Left ventricle myocardium inferior (tissue), 1 donor: Measurements from ENCODE around the gene PIGR. TPM values are rescaled to one million over a fixed set of nuclear protein-coding genes. Genes with fewer than 3 reads are reported as not detected.

Experiments used
- DNase-seq: peaks from one replicate; pipeline ENCODE4 v3.0.0-alpha.2; 2020
- H3K27ac ChIP-seq: fragments of 200-600 bp; replicated peaks from 2 replicates; pipeline ENCODE4 v1.8.0; 2021
- H3K27me3 ChIP-seq: fragments of 200-600 bp; 2 replicates; pipeline ENCODE4 v1.8.0; 2021; ENCODE audit warnings: low read depth
- H3K36me3 ChIP-seq: fragments of 200-600 bp; 2 replicates; pipeline ENCODE4 v1.8.0; 2021
- H3K4me1 ChIP-seq: fragments of 200-600 bp; 2 replicates; pipeline ENCODE4 v1.8.0; 2021
- H3K4me3 ChIP-seq: fragments of 200-600 bp; 2 replicates; pipeline ENCODE4 v1.8.0; 2021; ENCODE audit warnings: mild to moderate bottlenecking, moderate library complexity
- H3K9me3 ChIP-seq: fragments of 200-600 bp; replicated peaks from 2 replicates; pipeline ENCODE4 v1.8.0; 2021
- intact Hi-C: fragments of 100-400 bp; cut with micrococcal nuclease; formaldehyde crosslinking; loops from one replicate; pipeline ENCODE4 v1.11.0; 2022
- total RNA-seq: library from RNA; stranded (reverse); fragmentation: NEBNext Ultra II Directional; extraction: Animal tissue kit (Norgen Biotek cat#: 25700); gene quantifications from one replicate; pipeline ENCODE4 v1.2.1, GENCODE V29; 2021
- TF ChIP-seq, protein P1 (sequence below): fragments of 200-600 bp; IDR thresholded peaks from 2 replicates; pipeline ENCODE4 v1.8.0; 2021; ENCODE audit warnings: antibody characterized with exemption, mild to moderate bottlenecking, borderline replicate concordance
- donor health status: DM: no; HTN: yes; CAD: no; lungs with severe emphysema.

Gene PIGR
- total RNA-seq, 1 donor from 2014 or later: 0.91 TPM

DNA sequence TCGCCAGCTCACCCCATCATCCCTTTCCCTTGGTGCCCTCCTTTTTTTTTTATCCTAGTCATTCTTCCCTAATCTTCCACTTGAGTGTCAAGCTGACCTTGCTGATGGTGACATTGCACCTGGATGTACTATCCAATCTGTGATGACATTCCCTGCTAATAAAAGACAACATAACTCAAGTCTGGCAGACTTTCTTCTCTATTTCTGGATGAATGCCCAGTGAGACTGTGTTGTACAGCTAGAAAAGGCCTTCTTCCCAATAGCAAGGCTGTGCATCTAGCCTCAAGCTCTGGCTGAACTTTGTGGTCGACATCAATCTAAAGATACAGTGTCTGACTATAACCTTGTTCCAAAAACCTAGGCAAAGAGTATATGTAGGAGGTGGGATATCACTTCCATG is 42.6 kb downstream of the PIGR start:
- H3K9me3 ChIP-seq: no peaks in the 10 kb centered on the region
- TF ChIP-seq, protein P1, sequence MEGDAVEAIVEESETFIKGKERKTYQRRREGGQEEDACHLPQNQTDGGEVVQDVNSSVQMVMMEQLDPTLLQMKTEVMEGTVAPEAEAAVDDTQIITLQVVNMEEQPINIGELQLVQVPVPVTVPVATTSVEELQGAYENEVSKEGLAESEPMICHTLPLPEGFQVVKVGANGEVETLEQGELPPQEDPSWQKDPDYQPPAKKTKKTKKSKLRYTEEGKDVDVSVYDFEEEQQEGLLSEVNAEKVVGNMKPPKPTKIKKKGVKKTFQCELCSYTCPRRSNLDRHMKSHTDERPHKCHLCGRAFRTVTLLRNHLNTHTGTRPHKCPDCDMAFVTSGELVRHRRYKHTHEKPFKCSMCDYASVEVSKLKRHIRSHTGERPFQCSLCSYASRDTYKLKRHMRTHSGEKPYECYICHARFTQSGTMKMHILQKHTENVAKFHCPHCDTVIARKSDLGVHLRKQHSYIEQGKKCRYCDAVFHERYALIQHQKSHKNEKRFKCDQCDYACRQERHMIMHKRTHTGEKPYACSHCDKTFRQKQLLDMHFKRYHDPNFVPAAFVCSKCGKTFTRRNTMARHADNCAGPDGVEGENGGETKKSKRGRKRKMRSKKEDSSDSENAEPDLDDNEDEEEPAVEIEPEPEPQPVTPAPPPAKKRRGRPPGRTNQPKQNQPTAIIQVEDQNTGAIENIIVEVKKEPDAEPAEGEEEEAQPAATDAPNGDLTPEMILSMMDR: no peak
- H3K4me1 ChIP-seq: peaks cover 18% of the 10 kb centered on the region
- H3K36me3 ChIP-seq: no peaks in the 10 kb centered on the region
- intact Hi-C loops: no loop called here
- no peak for DNase-seq
- H3K4me3 ChIP-seq: no peak overlapping the region
- peaks cover 15% of the 10 kb centered on the region for H3K27me3 ChIP-seq
- peak overlapping the region; percentile 47 for H3K27ac ChIP-seq

DNA sequence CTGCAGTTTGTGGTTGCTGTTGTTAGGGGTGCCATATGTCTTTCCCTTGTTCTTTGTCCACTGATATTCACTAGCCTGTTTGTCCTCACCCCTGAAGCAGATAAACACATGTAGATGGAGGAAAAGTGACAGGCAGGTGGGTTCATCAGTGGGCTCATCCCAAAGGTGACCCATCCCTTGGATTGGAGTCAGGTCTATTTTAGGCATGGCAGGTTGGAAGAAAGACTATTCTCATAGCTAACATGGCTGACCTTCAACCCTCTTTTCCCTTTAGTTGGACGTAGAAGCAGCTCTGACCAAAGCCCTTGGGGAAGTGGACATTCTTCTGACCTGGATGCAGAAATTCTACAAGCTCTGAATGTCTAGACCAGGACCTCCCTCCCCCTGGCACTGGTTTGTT is 43.6 kb downstream of the PIGR start:
- Histone ChIP-seq H3K4me1 (peaks cover 18% of the 10 kb centered on the region), H3K27me3 (peaks cover 8% of the 10 kb centered on the region), H3K9me3 (no peaks in the 10 kb centered on the region), H3K36me3 (no peaks in the 10 kb centered on the region), H3K27ac (peak overlapping the region; percentile 47), H3K4me3 (no peak overlapping the region)
- DNase-seq: no peak
- intact Hi-C loops: no loop called here
- TF ChIP-seq, protein P1: no peak

- Histone ChIP-seq H3K27me3 (peaks cover 6% of the 10 kb centered on the region), H3K4me1 (peaks cover 18% of the 10 kb centered on the region), H3K27ac (no peak overlapping the region), H3K36me3 (no peaks in the 10 kb centered on the region), H3K4me3 (no peak overlapping the region), H3K9me3 (no peaks in the 10 kb centered on the region)
- intact Hi-C loops: no loop called here
- TF ChIP-seq, protein P1: no peak
- no peak for DNase-seq
Measured at GRCh38 chr1:206901944-206902343, 44.3 kb downstream of the PIGR start.

- intact Hi-C loops: no loop called here
- Histone ChIP-seq H3K36me3 (no peaks in the 10 kb centered on the region), H3K9me3 (no peaks in the 10 kb centered on the region), H3K4me3 (no peak overlapping the region), H3K4me1 (peaks cover 18% of the 10 kb centered on the region), H3K27me3 (peaks cover 11% of the 10 kb centered on the region), H3K27ac (no peak overlapping the region)
- DNase-seq: no peak
- TF ChIP-seq, protein P1: no peak
Measured at GRCh38 chr1:206900149-206900548, 46.1 kb downstream of the PIGR start.

DNA sequence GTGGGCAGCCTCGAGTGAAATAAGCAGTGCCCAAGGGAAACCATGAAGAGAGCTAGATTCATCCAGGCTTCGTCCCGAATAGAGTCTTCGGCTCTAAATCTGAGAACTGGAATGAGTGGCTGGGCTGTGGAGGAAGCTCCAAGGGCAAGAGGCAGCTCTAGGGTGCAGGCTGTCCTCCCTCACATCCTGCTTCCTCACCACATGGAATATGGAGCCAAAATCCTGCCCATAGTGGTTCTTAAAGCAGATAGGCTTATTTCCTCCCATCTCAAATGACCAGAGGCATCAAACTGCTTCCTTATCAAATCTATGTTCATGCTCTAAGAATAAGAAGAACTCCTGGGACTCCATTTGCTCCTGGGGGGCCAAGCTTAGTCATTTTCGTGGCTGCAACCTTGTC is 46.5 kb downstream of the PIGR start:
- Histone ChIP-seq H3K9me3 (no peaks in the 10 kb centered on the region), H3K27me3 (peaks cover 11% of the 10 kb centered on the region), H3K4me1 (peaks cover 16% of the 10 kb centered on the region), H3K27ac (no peak overlapping the region), H3K4me3 (no peak overlapping the region), H3K36me3 (no peaks in the 10 kb centered on the region)
- TF ChIP-seq, protein P1: no peak
- intact Hi-C loops: no loop called here
- DNase-seq: no peak
